Liver (tissue), 9 donors: ENCODE measurements around the gene ZSWIM7. TPM values are rescaled to one million over a fixed set of nuclear protein-coding genes. Genes with fewer than 3 reads are reported as not detected.

Source experiments
- DNase-seq: peaks from one replicate; pipeline ENCODE4 v3.0.0-alpha.2; 2017; ENCODE audit warnings: low spot score
- H3K27ac ChIP-seq, 2 donors: one replicate each; pipeline ENCODE4 v1.7.0; 2013; ENCODE audit warnings: inconsistent platforms in 2 of 2, low read length in 2 of 2, control low read depth in 1 of 2, low read depth in 1 of 2, mild to moderate bottlenecking in 1 of 2
- H3K27me3 ChIP-seq, 4 donors: one replicate each; pipeline versions ENCODE4 v1.6.1 to v1.7.0; 2013; ENCODE audit warnings: low read length in 3 of 4, inconsistent platforms in 1 of 4, mild to moderate bottlenecking in 1 of 4, moderate library complexity in 1 of 4; ENCODE audit not compliant: control insufficient read depth in 4 of 4, insufficient read depth in 4 of 4
- H3K36me3 ChIP-seq, 4 donors: one replicate each; pipeline versions ENCODE4 v1.6.1 to v1.7.0; 2013; ENCODE audit warnings: low read length in 3 of 4, mild to moderate bottlenecking in 3 of 4, low read depth in 1 of 4, moderate library complexity in 1 of 4; ENCODE audit not compliant: control insufficient read depth in 4 of 4, insufficient read depth in 3 of 4
- H3K4me1 ChIP-seq, 4 donors: one replicate each; pipeline versions ENCODE4 v1.6.1 to v1.7.0; 2013; ENCODE audit warnings: low read length in 3 of 4, mild to moderate bottlenecking in 3 of 4, moderate library complexity in 1 of 4; ENCODE audit not compliant: control insufficient read depth in 4 of 4, insufficient read depth in 4 of 4
- H3K4me3 ChIP-seq, 3 donors: one replicate each; pipeline versions ENCODE4 v1.6.1 to v1.7.0; 2013; ENCODE audit warnings: low read length in 3 of 3, control low read depth in 1 of 3, low read depth in 1 of 3, mild to moderate bottlenecking in 1 of 3
- H3K9ac ChIP-seq, 2 donors: one replicate each; pipeline ENCODE4 v1.7.0; 2013; ENCODE audit warnings: low read length in 2 of 2, mild to moderate bottlenecking in 2 of 2, moderate library complexity in 2 of 2, control low read depth in 1 of 2, low read depth in 1 of 2
- H3K9me3 ChIP-seq, 4 donors: one replicate each; pipeline versions ENCODE4 v1.6.1 to v1.7.0; 2013; ENCODE audit warnings: low read length in 3 of 4; ENCODE audit not compliant: control insufficient read depth in 4 of 4
- ATF3 ChIP-seq: IDR thresholded peaks from 2 replicates; pipeline ENCODE4 v1.6.1; 2016; ENCODE audit warnings: antibody characterized with exemption
- CTCF ChIP-seq: fragments of 150-350 bp; IDR thresholded peaks from 2 replicates; pipeline ENCODE4 v1.5.1; 2017; ENCODE audit warnings: improper control_type of control experiment, low read depth, low read length; ENCODE audit not compliant: missing input control
- EGR1 ChIP-seq, 2 donors: IDR thresholded peaks; 2 replicates each; pipeline ENCODE4 v1.6.1; 2016 to 2018; ENCODE audit warnings: antibody characterized with exemption in 2 of 2, low read depth in 2 of 2
- FOXA1 ChIP-seq: IDR thresholded peaks from 2 replicates; pipeline ENCODE4 v1.6.1; 2016; ENCODE audit warnings: antibody characterized with exemption
- FOXA2 ChIP-seq: IDR thresholded peaks from 2 replicates; pipeline ENCODE4 v1.6.1; 2016; ENCODE audit warnings: antibody characterized with exemption
- GABPA ChIP-seq, 2 donors: IDR thresholded peaks in 1 of 2; conservative IDR thresholded peaks in 1 of 2; 2 replicates each; pipeline ENCODE4 v1.6.1; 2016; ENCODE audit warnings: antibody characterized with exemption in 2 of 2, mild to moderate bottlenecking in 1 of 2, moderate library complexity in 1 of 2
- HNF4A ChIP-seq, 2 donors: conservative IDR thresholded peaks; 2 replicates each; pipeline ENCODE4 v1.6.1; 2016; ENCODE audit warnings: antibody characterized with exemption in 2 of 2, mild to moderate bottlenecking in 2 of 2
- HNF4G ChIP-seq: IDR thresholded peaks from 2 replicates; pipeline ENCODE4 v1.6.1; 2016; ENCODE audit warnings: antibody characterized with exemption
- JUND ChIP-seq, 2 donors: IDR thresholded peaks; 2 replicates each; pipeline ENCODE4 v1.6.1; 2016; ENCODE audit warnings: antibody characterized with exemption in 2 of 2
- MAX ChIP-seq: IDR thresholded peaks from 2 replicates; pipeline ENCODE4 v1.6.1; 2016; ENCODE audit warnings: antibody characterized with exemption
- NR2F2 ChIP-seq: IDR thresholded peaks from 2 replicates; pipeline ENCODE4 v1.6.1; 2016; ENCODE audit warnings: antibody characterized with exemption
- RAD21 ChIP-seq, 2 donors: IDR thresholded peaks; 2 replicates each; pipeline ENCODE4 v1.6.1; 2016; ENCODE audit warnings: antibody characterized with exemption in 2 of 2, mild to moderate bottlenecking in 2 of 2
- RXRA ChIP-seq, 2 donors: IDR thresholded peaks; 2 replicates each; pipeline ENCODE4 v1.6.1; 2017 to 2018; ENCODE audit warnings: antibody characterized with exemption in 2 of 2, mild to moderate bottlenecking in 1 of 2
- SP1 ChIP-seq: IDR thresholded peaks from 2 replicates; pipeline ENCODE4 v1.6.1; 2018; ENCODE audit warnings: antibody characterized with exemption, mild to moderate bottlenecking
- TAF1 ChIP-seq: conservative IDR thresholded peaks from 2 replicates; pipeline ENCODE4 v1.6.1; 2016; ENCODE audit warnings: antibody characterized with exemption, mild to moderate bottlenecking
- YY1 ChIP-seq: IDR thresholded peaks from 2 replicates; pipeline ENCODE4 v1.6.1; 2016; ENCODE audit warnings: antibody characterized with exemption, mild to moderate bottlenecking
- ZBTB33 ChIP-seq: IDR thresholded peaks from 2 replicates; pipeline ENCODE4 v1.6.1; 2016; ENCODE audit warnings: antibody characterized with exemption
- WGBS: extraction: QIAGEN DNeasy Blood & Tissue Kit; methylation state at CpG from one replicate; pipeline ENCODE4 v1.1.7; 2013; 5-methylcytosine and 5-hydroxymethylcytosine counted together
- polyA plus RNA-seq, 2 donors: library from polyadenylated mRNA; stranded (reverse) in 1 of 2; unstranded in 1 of 2; fragments of 200-250 nt in 1 of 2; fragments of >200 nt in 1 of 2; fragmentation: Nextera tagmentation in 1 of 2; extraction: Ambion mirVana in 1 of 2; gene quantifications; one replicate each; pipeline versions ENCODE4 v1.2.1 to v1.2.3, GENCODE V29; 2013 to 2015
- total RNA-seq, 2 donors: library from RNA; depleted of rRNA; stranded (reverse); fragments of >200 nt; gene quantifications; one replicate each; pipeline ENCODE4 v1.2.3, GENCODE V29; 2014
- TF ChIP-seq, protein P1 (sequence below): IDR thresholded peaks from 2 replicates; pipeline ENCODE4 v1.6.1; 2016; ENCODE audit warnings: antibody characterized with exemption, mild to moderate bottlenecking
- donor health status: healthy.
- donor health status: healthy.
- donor health status: healthy.
- donor health status: healthy.
- donor health status: healthy.

Gene ZSWIM7
- total and polyA plus RNA-seq, 4 donors = 7.1 to 27.0 (median 13.8) TPM

GRCh38 chr17:15929941-15930340 is 69.6 kb downstream of the ZSWIM7 start (continued):
- TF ChIP-seq GABPA (IDR thresholded peaks at IDR 0.05 in 1 of 2, conservative IDR thresholded peaks at IDR 0.05 in 1 of 2) = no peak
- TF ChIP-seq FOXA2 = no peak

GRCh38 chr17:15928286-15928785 is 71.2 kb downstream of the ZSWIM7 start:
- Histone ChIP-seq H3K9me3 (no peaks in the 10 kb centered on the region), H3K27ac (no peak overlapping the region), H3K4me3 (no peak overlapping the region), H3K27me3 (no peaks in the 10 kb centered on the region), H3K4me1 (no peaks in the 10 kb centered on the region), H3K9ac (no peak overlapping the region), H3K36me3 (no peaks in the 10 kb centered on the region)
- 64% methylated on average over 9 of the region's 9 CpGs for WGBS
- no peak for DNase-seq
- TF ChIP-seq ATF3 = no peak
- no peak for TF ChIP-seq YY1
- TF ChIP-seq HNF4G = no peak
- TF ChIP-seq, protein P1, sequence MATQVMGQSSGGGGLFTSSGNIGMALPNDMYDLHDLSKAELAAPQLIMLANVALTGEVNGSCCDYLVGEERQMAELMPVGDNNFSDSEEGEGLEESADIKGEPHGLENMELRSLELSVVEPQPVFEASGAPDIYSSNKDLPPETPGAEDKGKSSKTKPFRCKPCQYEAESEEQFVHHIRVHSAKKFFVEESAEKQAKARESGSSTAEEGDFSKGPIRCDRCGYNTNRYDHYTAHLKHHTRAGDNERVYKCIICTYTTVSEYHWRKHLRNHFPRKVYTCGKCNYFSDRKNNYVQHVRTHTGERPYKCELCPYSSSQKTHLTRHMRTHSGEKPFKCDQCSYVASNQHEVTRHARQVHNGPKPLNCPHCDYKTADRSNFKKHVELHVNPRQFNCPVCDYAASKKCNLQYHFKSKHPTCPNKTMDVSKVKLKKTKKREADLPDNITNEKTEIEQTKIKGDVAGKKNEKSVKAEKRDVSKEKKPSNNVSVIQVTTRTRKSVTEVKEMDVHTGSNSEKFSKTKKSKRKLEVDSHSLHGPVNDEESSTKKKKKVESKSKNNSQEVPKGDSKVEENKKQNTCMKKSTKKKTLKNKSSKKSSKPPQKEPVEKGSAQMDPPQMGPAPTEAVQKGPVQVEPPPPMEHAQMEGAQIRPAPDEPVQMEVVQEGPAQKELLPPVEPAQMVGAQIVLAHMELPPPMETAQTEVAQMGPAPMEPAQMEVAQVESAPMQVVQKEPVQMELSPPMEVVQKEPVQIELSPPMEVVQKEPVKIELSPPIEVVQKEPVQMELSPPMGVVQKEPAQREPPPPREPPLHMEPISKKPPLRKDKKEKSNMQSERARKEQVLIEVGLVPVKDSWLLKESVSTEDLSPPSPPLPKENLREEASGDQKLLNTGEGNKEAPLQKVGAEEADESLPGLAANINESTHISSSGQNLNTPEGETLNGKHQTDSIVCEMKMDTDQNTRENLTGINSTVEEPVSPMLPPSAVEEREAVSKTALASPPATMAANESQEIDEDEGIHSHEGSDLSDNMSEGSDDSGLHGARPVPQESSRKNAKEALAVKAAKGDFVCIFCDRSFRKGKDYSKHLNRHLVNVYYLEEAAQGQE = no peak
- TF ChIP-seq TAF1 = no peak
- TF ChIP-seq NR2F2 = no peak
- no peak for TF ChIP-seq HNF4A (conservative IDR thresholded peaks at IDR 0.05)
- no peak for TF ChIP-seq FOXA1
- TF ChIP-seq EGR1 (IDR thresholded peaks at IDR 0.05; ENCODE audit: low read depth in 2 of 2) = no peak
- no peak for TF ChIP-seq SP1
- TF ChIP-seq FOXA2 = no peak
- TF ChIP-seq RAD21 (IDR thresholded peaks at IDR 0.05) = no peak
- no peak for TF ChIP-seq CTCF
- no peak for TF ChIP-seq ZBTB33
- no peak for TF ChIP-seq GABPA (IDR thresholded peaks at IDR 0.05 in 1 of 2, conservative IDR thresholded peaks at IDR 0.05 in 1 of 2)
- TF ChIP-seq RXRA (IDR thresholded peaks at IDR 0.05) = no peak
- no peak for TF ChIP-seq MAX
- TF ChIP-seq JUND (IDR thresholded peaks at IDR 0.05) = no peak

Other genes with a start within 250 kb of the ZSWIM7 start
- gene ADORA2B, start 54.6 kb downstream of the ZSWIM7 start, total RNA-seq = 1 to 10 TPM in 1 of 2 donors, under 1 TPM in 1; 0.25 to 3.3 TPM
- gene ADORA2B, start 54.6 kb downstream of the ZSWIM7 start, polyA plus RNA-seq = under 1 TPM; 0.24 to 0.31 TPM
- gene TTC19, start 120 bp upstream of the ZSWIM7 start, total RNA-seq = 10 to 100 TPM; 29.3 to 29.8 TPM
- gene TTC19, start 120 bp upstream of the ZSWIM7 start, polyA plus RNA-seq = 10 to 100 TPM; 16.1 to 19.9 TPM
- 10 to 100 TPM; 69.0 to 94.8 TPM for gene NCOR1, start 215.8 kb upstream of the ZSWIM7 start, total RNA-seq
- 10 to 100 TPM; 23.6 to 84.9 TPM for gene NCOR1, start 215.8 kb upstream of the ZSWIM7 start, polyA plus RNA-seq
- 10 to 100 TPM in 1 of 2 donors, 1 to 10 TPM in 1; 9.8 to 34.7 TPM for gene PIGL, start 217.5 kb upstream of the ZSWIM7 start, total RNA-seq
- 10 to 100 TPM in 1 of 2 donors, 1 to 10 TPM in 1; 6.7 to 19.6 TPM for gene PIGL, start 217.5 kb upstream of the ZSWIM7 start, polyA plus RNA-seq